ENCODE results near the gene R3HDM1. TPM values are rescaled to one million over a fixed set of nuclear protein-coding genes. Genes with fewer than 3 reads are reported as not detected.
"Not testable (repeated sequence)": the region's sequence is repeated elsewhere in the genome, so short reads cannot be mapped to it uniquely, and the experiment has no call there.

Gene R3HDM1
- total RNA-seq, 1 experiment from 2014 or later: 8.7 TPM

DNA sequence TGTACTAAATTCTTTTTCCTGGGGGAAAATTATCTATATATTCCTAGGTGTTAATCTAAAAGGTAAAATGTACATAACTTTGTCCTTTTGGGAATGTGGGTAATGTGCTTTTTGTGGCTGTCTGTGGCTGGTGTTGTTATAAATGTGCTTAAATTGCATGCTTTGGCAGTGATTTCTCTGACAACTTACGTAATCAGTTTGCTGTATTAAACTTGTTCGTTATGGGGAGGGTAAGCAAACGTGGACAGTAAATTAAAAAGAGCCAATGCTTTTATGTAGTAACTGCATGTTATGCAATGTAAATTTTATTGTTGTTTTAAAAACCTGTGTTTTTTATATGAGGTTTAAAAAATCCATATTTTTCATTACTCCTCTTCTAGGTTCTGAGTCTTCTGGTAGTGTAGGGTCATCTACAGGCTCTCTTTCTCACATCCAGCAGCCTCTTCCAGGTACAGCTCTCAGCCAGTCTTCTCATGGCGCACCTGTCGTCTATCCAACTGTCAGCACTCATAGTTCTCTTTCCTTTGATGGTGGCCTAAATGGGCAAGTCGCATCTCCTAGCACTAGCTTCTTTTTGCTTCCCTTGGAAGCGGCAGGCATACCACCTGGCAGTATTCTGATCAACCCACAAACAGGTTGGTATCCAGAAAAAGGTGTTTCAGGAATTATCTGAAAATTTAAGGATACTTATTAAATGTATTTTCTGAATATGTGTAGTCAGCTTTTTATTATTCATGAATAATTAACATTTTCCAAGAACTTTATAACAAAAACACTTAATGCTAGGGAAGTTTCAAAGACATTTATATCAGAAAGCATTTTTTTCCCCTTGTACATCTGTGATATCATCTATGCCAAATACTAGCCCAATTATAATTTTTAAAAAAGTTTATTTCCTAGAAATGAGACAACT is 110.1 kb downstream of the R3HDM1 start:
- DNase-seq (ENCODE audit: low spot score): no peak

DNA sequence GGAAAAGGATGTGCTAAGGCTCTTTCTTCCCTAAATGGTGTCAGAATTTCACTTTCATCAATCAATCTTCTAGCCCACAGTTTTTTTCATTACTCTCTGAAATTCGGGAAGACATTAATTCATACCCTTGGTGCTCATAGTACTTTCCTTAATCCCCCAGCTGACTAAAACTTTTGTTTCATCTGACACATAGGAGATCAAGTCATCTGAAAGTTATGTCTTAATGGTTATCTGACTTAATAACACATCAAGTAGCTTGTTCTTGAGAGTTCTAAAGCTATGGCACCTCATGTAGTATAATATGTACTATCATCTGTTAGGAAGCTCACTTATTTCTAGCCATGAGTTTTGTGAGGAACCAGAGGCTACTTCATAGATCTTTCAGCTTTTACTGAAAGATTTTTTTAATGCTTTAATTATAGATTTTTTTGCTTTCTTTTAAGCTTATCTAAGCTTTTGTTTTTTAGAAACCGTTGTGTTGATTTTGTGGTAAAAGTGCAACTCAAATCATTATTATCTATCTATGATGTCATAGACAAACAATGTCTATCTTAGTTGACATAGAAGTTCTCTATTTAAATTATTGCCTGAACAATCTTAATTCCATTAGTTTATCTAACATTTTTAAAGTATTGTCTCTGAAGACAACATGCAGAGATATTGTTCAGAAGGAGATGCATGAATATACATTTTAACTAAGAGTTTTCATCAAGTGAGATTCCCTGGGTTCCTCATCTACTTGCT is 116.7 kb downstream of the R3HDM1 start:
- no peak for DNase-seq (ENCODE audit: low spot score)

DNA sequence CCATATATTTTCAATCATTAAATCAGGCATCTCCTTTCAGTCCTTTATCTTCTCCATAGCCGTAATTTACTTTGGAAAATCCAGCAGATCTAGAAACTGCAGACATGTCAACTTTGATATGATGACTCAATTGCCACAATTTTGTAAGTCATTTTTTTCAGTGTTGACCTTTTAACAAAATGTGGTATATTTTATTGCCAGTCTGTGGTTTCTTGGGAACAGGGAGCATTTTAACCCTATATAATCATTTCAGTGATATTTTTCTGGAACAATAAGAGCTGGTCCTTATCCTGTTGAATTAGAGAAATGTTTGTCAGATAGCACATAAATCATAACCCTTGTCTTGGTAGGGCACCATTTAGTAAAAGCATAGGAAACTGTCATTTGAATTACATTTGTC is 119.4 kb downstream of the R3HDM1 start:
- no peak for DNase-seq (ENCODE audit: low spot score)

DNA sequence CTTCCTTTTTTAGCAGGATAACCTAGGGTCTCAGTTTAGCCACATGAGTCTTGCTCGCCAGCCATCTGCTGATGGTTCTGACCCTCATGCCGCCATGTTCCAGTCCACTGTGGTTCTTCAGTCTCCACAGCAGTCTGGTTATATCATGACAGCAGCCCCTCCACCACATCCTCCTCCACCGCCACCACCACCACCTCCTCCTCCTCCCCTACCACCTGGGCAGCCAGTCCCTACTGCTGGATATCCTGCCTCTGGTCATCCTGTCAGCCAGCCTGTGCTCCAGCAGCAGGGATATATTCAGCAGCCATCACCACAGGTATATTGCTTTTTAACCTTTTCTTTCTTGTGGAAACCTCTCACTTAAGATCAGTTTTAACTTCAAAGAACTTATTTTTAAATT is 120.4 kb downstream of the R3HDM1 start:
- no peak for DNase-seq (ENCODE audit: low spot score)

DNA sequence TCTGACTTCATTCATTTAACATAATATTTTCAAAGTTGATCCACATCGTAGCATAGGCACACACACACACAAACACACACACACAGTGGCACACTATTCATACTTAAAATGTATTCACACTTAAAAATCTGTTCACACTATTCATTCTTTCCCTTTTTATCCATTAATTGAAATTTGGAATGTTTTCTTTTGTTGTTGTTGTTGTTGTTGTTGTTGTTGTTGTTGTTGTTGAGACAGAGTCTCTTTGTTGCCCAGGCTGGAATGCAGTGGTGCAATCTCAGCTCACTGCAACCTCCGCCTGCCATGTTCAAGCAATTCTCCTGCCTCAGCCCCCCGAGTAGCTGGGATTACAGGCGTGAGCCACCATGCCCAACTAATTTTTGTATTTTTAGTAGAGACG is 123.0 kb downstream of the R3HDM1 start:
- not testable (repeated sequence) for DNase-seq (ENCODE audit: low spot score)

DNA sequence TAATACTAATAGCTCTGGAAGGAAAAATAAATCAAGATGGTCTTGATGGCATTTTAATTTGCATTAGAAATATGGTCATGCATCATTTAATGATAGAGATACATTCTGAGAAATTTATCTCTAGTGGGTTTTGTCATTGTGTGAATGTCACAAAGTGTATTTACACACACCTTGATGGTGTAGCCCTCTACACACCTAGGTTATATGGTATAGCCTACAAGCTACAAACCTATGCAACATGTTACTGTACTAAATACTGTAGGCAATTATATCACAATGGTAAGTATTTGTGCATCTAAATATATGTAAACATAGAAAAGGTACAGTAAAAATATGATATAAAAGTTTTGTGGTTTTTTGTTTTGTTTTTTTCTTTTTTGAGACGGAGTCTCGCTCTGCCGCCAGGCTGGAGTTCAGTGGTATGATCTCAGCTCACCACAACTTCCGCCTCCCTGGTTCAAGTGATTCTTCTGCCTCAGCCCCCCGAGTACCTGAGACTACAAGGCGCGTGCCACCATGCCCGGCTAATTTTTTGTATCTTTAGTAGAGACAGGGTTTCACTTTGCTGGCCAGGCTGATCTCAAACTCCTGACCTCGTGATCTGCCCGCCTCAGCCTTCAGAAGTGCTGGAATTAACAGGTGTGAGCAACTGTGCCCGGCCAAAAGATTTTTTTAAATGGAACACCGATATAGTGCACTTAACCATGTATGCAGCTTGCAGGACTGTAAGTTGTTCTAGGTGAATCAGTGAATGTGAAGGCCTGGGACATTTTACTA is 126.7 kb downstream of the R3HDM1 start:
- DNase-seq (ENCODE audit: low spot score): no peak

DNA sequence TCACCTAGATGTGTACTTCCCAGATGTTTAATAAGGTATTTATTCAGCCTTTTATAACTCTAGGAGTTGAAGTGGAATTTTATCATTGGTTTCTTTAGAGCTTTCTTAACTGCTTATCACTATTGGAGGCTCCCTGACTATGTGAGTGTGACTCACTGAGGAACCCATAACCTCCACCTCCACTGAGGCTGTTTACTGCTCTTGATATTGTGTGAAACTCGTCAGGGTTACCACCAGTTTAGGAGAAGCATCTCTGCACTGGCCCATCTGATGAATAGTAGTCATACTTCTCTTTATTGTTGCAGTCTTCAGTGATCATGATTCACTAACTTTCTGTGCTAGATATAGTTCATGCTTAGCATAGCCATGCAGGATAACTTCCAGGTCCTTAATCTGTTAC is 130.8 kb downstream of the R3HDM1 start:
- no peak for DNase-seq (ENCODE audit: low spot score)

DNA sequence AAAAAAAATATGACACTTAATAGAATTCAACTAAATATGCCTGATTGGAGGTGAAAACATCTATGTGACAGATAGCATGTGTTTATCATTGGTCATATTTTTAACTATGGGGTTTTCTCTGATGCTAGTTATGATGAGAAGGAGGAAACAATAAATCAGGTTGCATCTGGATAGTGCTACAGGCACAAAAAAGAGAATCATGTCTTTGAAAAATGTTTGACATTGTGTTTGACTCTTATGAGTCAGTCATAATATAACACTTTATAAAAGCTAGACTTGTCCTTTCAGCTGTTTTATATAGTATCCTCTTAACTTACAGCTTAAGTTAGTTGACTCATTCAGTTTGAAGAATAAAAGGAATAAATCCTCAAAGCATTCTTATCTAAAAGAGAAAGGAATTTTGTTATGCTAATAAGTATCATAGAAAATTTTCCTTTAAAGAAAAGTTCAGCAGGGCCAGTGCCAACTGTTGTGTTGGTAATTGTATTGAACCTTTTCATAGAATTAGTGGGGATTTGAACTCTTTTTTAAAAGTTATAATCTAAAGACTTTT is 131.9 kb downstream of the R3HDM1 start:
- DNase-seq (ENCODE audit: low spot score): no peak

DNA sequence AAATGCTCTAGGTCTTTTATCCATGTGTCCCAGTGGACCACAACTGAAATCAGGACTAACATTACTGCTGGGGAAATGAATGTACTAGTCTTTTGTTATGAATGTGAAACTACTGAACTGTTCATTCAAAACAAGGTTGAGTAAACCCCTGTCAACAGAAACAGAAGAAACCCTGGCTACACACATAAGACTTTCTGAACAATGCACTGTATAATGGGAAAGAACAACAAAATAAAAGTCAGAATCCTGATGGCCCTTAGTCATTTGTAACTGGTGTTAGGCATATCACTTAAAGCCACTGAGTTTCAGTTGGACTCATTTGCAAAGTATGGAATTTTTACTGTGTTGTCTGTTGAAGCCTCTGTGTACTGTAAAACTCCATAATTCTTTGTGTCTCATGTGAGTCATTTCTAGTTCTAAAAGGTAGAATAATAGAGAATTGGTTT is 133.4 kb downstream of the R3HDM1 start:
- no peak for DNase-seq (ENCODE audit: low spot score)

DNA sequence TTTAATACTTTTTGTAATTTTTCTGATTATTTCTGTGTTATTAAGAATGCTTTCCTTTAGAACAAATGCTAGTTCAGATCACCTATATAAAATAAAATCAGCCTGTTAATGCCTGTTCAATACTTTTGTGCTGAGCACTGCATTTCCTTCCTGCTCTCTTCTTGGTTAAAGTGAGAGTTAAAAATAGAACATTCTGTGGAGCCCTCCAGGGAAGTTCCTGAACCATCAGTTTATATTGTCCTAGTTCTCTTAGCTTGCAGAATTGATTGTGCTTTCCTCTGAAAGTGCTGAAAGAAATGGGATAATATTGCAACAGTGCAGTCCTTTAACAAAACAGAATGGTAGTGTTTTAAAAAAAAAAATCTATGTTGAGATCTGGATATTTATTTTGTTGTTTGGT is 135.8 kb downstream of the R3HDM1 start:
- no peak for DNase-seq (ENCODE audit: low spot score)

DNA sequence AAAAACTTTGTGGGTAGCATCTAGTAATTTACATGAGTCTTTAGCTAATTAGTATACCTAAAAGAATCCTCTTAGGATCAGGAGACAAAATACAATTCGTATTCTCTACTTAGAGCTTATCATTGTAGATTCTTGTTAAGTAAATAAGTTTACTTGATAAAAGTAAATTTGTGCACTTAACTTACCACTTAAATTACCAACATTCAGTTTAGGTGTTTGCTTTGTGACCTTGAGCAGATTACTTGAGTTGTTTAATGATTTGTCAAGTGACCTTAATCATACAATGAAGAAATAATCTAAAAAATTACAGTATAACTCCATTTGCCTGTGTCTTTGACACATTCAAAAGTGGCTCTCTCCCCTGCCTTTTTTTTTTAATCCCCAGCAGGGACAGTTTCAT is 143.2 kb downstream of the R3HDM1 start:
- DNase-seq (ENCODE audit: low spot score): no peak

DNA sequence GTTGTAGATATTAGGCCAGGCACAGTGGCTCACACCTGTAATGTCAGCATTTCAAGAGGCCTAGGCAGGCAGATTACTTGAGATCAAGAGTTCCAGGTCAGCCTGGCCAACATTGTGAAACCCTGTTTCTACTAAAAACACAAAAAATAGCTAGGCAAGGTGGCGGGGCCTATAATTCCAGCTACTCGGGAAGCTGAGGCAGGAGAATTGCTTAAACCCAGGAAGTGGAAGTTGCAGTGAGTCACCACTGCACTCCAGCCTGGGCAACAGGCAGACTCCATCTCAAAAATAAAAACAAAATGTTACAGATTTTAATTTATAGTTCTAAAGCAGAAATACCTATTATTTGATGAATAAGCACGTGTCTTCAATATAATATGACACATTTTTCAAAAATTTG is 144.7 kb downstream of the R3HDM1 start:
- no peak for DNase-seq (ENCODE audit: low spot score)

DNA sequence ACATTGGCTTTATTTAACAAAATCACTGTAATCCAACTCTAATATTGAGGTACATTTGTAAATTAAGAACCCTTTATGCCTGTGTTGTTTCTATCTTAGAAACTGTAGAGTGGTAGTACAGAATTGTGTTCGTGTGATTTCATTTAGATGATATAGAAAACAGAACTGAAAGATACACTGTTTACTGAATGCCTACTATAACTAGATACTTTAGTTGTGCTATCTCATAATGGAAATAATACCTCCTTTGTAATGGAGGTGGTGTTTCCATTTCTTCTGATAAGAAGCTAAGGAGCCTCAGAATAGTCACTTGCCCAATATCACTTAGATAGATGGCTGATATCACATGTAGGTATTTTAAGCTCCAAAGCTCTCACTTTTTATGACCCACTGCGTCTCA is 147.8 kb downstream of the R3HDM1 start:
- DNase-seq (ENCODE audit: low spot score): no peak

DNA sequence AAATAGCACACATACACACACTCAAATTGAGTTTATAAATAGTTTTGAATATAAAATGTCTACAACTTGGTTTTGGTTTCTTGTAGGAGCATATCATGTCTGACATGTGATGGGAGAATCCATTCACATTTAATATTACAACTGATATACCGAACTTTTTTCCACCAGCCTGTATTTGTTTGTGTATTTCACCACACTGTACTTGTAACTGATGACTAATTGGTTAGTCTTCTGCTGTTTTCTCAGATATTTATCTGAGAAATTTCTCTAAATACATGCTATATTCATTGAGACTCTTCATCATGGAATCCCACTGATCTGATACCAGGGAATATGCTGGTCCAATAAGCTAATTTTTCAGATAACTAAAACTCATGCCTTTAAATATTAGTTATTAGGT is 154.1 kb downstream of the R3HDM1 start:
- DNase-seq (ENCODE audit: low spot score): no peak

DNA sequence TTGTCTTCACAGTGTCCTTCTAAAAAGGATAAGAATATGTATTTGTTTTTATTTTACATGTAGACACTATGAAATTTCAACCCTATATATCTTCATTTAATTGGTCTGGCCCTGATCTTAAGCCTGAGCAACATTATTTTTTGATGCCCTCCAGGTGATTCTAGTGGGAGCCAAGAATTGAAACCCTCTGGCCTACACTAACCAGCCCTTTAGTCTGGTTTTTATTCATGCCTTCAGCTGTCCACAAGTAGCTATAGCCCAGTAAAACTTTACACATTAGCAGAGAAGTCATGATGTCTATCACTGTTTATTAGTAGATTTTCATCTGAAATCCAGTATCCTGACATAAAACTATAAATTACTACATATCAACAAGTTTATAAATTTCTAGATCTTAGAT is 157.7 kb downstream of the R3HDM1 start:
- DNase-seq (ENCODE audit: low spot score): no peak

DNA sequence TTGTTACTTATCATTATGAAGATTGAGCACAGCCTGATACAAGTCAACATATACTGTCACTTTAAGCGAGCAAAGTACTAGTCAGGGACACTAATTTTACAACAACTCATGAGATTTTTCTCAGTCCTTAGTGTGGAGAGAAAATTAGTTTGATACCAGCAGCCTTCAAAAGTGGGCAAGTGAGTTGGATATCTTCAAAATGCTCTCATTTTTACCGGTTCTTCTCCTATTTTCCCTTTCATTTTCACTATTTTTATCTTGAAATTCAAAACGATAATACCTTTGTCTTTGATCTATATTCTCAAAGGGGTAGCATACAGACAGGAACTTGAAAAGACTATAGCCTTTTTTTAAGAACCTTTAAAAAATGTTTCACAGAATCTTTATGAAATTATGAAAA is 158.4 kb downstream of the R3HDM1 start:
- no peak for DNase-seq (ENCODE audit: low spot score)

DNA sequence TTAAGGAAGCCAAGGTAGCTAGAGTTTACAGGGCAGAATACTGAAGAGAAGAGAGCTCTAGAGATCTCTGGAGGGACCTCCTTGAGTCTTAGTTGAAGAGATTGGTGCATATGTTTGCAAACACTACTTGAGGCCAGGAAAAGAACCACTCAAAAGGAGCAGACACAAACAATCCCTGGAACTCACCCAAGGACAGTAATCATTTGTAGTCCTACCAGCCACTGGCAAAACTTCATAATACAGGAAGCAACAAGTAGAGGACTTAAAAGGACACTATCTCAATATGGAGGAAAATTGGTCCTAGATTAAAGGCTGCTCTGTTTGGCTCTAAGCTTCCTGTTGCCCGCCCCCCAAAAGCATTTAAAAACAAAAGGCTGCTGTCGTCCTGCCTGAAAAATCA is 163.4 kb downstream of the R3HDM1 start:
- DNase-seq (ENCODE audit: low spot score): no peak

DNA sequence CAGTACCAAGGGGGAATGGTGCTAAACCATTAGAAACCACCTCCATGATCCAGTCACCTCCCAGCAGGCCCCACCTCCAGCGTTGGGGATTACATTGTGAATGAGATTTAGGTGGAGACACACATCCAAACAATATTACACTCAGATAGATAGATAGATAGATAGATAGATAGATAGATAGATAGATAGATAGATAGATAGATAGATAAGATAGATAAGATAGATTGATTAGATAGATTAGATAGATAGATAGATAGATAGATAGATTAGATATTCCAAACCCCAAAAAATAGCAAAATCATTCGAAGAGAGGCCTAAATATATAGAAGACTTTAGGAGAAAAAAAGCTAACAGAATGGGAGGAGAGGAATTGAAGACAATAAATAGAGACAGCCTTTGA is 167.6 kb downstream of the R3HDM1 start:
- DNase-seq (ENCODE audit: low spot score): no peak

DNA sequence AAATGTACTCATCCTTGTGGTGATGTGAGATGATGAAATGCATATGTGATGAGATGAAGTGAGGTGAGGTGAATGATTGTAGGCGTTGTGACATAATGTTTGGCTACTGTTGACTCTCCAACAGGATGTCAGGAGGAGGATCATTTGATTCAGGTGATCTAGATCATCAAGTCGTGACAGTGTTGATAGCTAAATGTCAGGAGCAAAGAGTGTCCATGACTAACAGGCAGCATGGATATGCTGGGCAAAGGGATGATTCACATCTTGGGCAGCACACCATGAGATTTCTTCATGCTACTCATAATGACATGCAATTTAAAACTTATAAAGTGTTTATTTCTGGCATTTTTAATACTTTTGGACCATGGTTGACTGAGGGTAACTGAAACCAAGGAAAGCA is 170.2 kb downstream of the R3HDM1 start:
- DNase-seq (ENCODE audit: low spot score): peak; percentile 12

DNA sequence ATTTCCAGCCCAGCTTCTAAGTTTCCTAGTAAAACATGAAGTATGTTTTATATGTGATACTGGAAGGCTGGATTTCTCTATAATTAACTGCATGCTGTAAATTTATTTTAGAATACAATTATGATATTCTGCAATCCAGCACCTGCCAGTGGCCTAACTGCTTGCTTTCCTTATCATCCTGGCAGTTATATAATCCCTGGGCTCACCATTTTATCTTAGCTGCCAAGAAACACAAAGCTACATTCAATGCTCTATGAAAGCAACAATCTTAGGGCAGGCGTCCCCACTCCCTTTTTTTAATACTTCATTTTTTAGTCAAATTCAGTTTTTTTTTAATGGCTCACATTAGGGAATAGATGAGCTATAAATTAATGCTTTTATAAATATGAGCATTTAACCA is 172.0 kb downstream of the R3HDM1 start:
- no peak for DNase-seq (ENCODE audit: low spot score)

DNA sequence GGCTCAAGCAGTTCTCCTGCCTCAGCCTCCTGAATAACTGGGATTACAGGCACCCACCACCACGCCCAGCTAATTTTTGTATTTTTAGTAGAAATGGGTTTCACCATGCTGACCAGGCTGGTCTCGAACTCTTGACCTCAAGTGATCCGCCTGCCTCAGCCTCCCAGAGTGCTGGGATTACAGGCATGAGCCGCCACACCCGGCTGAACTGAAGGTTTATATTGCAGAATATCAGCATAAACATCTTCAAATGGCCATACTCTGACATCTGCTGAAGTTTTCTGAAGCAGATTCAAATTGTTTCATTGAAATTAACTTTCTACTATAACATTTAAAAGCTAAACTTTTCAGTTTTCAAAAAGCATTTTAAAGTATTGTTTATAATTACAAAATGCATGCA is 172.8 kb downstream of the R3HDM1 start:
- DNase-seq (ENCODE audit: low spot score): not testable (repeated sequence)

DNA sequence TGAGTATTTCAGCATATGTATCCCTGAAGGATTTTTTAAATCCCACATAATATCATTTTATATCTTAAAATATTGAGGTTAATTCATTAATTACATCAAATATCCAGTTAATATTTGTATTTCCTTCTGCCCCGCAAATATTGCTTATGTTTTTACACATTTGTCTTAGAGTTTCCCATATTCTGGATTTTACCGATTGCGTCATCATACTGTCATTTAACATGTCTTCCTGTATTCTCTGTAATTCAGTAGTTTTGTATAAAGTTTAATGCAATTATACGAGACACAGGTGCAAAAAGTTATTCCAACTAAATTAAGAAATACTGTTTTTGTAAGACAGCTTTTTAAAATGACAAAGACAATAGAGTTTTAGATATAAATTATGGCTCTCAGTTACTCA is 176.9 kb downstream of the R3HDM1 start:
- no peak for DNase-seq (ENCODE audit: low spot score)

Data from H4 (cell line).